ENCODE measurements around the gene DBX1. TPM values are rescaled to one million over a fixed set of nuclear protein-coding genes. Genes with fewer than 3 reads are reported as not detected.

The DBX1 gene
- total and polyA plus RNA-seq, 2 donors from 2014 or later = not detected

DNA sequence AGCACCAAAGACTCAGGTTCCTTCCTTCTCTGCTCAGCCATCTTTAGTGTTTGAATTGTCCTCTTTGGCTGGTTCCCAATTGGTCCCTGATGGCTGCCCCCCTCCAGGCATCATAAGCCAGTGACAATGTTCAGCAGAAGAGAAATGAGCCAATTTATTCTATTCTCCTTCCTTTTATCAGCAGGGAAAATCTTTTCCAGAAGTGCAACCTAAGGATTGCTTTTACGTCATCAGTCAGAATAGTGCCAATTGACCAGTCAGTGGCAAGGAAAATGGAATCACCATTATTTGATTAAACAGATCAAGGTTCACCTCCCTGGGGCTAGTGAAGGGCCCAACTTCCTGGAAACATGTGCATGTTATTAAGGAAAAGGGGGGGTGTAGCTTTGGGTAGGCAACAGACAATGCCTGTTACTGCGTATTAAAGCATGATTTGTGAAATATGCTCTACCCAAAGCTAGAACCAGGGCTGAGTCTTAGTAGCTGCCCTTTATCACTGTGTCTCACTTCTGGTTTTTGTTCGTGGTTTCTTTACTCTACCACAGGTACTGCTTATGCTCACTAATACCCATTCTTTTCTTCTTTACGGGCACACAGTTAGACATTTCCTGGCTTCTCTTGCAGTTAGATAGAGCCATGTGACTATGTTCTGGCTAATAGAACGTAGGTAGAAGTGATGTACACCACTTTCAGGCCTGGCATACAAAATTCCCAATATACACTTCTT lies 12.6 kb upstream of the DBX1 start:
- Histone ChIP-seq H3K27ac (ENCODE audit: low read depth in 2 of 2, low read length in 2 of 2) (no peak overlapping the region), H3K4me3 (ENCODE audit: low read length in 3 of 3) (no peak overlapping the region), H3K9ac (ENCODE audit: low read length in 3 of 3) (no peak overlapping the region), H3K4me1 (ENCODE audit: control insufficient read depth in 2 of 3, insufficient read depth in 2 of 3, low read depth in 1 of 3, low read length in 3 of 3) (no peaks in the 10 kb centered on the region), H3K27me3 (ENCODE audit: control insufficient read depth, insufficient read depth, low read length) (no peaks in the 10 kb centered on the region), H3K36me3 (ENCODE audit: control insufficient read depth in 2 of 3, insufficient read depth in 3 of 3, low read length in 3 of 3) (no peaks in the 10 kb centered on the region), H3K9me3 (ENCODE audit: control insufficient read depth in 2 of 3, insufficient read depth in 1 of 3, low read length in 3 of 3) (peaks cover 0 to 8% (median 3%) of the 10 kb centered on the region in 3 donors)
- DNase-seq = no peak
- TF ChIP-seq, protein P1, sequence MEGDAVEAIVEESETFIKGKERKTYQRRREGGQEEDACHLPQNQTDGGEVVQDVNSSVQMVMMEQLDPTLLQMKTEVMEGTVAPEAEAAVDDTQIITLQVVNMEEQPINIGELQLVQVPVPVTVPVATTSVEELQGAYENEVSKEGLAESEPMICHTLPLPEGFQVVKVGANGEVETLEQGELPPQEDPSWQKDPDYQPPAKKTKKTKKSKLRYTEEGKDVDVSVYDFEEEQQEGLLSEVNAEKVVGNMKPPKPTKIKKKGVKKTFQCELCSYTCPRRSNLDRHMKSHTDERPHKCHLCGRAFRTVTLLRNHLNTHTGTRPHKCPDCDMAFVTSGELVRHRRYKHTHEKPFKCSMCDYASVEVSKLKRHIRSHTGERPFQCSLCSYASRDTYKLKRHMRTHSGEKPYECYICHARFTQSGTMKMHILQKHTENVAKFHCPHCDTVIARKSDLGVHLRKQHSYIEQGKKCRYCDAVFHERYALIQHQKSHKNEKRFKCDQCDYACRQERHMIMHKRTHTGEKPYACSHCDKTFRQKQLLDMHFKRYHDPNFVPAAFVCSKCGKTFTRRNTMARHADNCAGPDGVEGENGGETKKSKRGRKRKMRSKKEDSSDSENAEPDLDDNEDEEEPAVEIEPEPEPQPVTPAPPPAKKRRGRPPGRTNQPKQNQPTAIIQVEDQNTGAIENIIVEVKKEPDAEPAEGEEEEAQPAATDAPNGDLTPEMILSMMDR (IDR thresholded peaks at IDR 0.05; ENCODE audit: borderline replicate concordance, extremely low read depth, insufficient read depth) = no peak
- no peak for FAIRE-seq
- intact Hi-C loops (cut with DNase I) = no loop called here

DNA sequence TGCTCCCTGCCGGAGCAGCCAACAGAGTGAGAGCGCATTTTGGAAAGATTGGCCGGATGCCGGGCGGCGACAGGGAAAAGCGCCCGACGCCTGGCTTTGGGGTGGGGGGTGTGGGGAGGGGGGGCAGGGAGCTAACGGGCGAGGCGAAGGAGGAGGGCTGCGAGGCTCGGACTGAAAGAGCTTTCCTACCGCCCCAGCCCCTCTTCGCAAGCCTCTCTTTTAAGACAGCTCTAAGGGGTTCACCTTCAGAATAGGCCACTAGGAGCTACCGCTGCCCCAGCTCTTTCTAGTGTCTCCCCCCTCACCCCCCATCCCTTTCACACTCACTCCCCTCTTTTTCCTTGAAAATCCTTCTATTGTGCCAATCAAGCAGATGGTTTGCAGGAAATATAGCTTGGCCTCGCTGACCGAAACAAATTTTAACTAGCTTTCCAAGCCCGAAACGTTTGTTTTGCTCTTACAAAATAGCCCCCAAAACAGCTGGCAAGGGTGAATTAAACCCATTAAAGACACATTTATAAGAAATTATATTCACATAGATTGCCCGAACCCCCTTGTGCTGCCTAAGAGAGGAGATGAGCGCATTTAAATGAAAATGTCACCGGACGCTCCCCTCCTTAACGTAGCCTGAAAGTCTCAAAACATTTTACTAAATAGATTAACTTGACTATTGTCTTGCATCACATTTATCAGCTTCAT lies 3.7 kb upstream of the DBX1 start:
- Histone ChIP-seq H3K27me3 (ENCODE audit: control insufficient read depth, insufficient read depth, low read length) (peaks cover 52% of the 10 kb centered on the region), H3K4me3 (ENCODE audit: low read length in 3 of 3) (no peak overlapping the region), H3K9me3 (ENCODE audit: control insufficient read depth in 2 of 3, insufficient read depth in 1 of 3, low read length in 3 of 3) (no peaks in the 10 kb centered on the region), H3K9ac (ENCODE audit: low read length in 3 of 3) (no peak overlapping the region), H3K36me3 (ENCODE audit: control insufficient read depth in 2 of 3, insufficient read depth in 3 of 3, low read length in 3 of 3) (no peaks in the 10 kb centered on the region), H3K27ac (ENCODE audit: low read depth in 2 of 2, low read length in 2 of 2) (no peak overlapping the region), H3K4me1 (ENCODE audit: control insufficient read depth in 2 of 3, insufficient read depth in 2 of 3, low read depth in 1 of 3, low read length in 3 of 3) (peaks cover 0 to 7% (median 0%) of the 10 kb centered on the region in 3 donors)
- DNase-seq (peak in 1 of 5 donors; percentile 10), FAIRE-seq (no peak)
- TF ChIP-seq, protein P1 (IDR thresholded peaks at IDR 0.05; ENCODE audit: borderline replicate concordance, extremely low read depth, insufficient read depth) = no peak
- intact Hi-C loops (cut with DNase I) = no loop called here

DNA sequence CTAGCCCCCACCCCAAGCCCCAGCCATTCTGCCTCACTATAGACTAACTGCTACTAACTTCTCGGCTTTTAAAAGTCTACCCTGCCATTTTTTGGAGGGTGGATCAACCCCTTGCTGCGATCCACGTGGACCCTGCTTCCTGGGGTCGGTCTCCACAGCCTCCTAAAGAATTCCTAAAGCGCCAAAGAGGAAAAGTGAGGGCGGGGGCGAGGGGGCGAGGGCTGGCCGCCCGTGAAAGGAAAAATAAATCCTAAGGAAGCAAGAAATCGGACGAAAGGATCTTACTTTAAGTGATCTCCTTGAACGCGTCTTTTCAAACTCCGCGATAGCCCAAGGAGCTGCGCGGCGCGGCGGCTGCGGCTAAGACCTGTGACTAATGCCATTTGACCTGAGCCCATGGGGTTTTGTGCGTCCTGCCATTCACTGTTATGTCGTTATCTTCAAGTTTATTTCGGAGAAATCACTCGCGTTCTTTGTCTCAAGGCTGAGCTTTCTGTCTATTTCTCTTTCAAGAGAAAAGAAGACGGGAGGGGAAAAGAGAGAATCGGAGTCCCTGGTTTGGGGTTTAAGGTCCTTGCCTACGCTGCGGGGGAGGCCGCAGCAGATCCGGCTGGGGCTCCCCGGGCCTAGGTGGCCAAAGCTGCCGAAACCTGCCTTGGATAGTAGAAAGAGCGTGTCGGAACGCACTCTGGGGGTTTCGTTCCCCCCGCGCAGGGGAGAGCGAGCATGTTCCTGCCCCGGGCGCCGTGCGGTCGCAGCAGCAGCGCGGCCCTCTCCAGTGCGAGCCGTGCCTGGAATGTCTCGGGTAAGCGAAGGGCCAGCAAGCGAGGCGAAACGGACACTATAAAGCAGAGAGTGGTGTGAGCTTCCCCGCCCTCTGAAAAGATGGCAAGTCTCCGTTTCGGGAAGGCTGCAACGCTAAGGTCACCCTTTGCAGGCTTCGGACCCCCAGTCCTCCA lies 2.8 kb upstream of the DBX1 start:
- H3K9ac ChIP-seq (ENCODE audit: low read length in 3 of 3) = no peak overlapping the region
- peaks cover 0 to 7% (median 0%) of the 10 kb centered on the region in 3 donors for H3K4me1 ChIP-seq (ENCODE audit: control insufficient read depth in 2 of 3, insufficient read depth in 2 of 3, low read depth in 1 of 3, low read length in 3 of 3)
- H3K9me3 ChIP-seq (ENCODE audit: control insufficient read depth in 2 of 3, insufficient read depth in 1 of 3, low read length in 3 of 3) = no peaks in the 10 kb centered on the region
- H3K27ac ChIP-seq (ENCODE audit: low read depth in 2 of 2, low read length in 2 of 2) = no peak overlapping the region
- H3K36me3 ChIP-seq (ENCODE audit: control insufficient read depth in 2 of 3, insufficient read depth in 3 of 3, low read length in 3 of 3) = no peaks in the 10 kb centered on the region
- TF ChIP-seq, protein P1 (IDR thresholded peaks at IDR 0.05; ENCODE audit: borderline replicate concordance, extremely low read depth, insufficient read depth) = no peak
- FAIRE-seq (no peak), DNase-seq (peak in 4 of 5 donors; percentile 67 to 72 (median 72))
- H3K27me3 ChIP-seq (ENCODE audit: control insufficient read depth, insufficient read depth, low read length) = peaks cover 59% of the 10 kb centered on the region
- peak overlapping the region in 1 of 3 donors; percentile 3 for H3K4me3 ChIP-seq (ENCODE audit: low read length in 3 of 3)
- intact Hi-C loops (cut with DNase I) = no loop called here
